ENCODE measurements around the gene FITM2. TPM values are rescaled to one million over a fixed set of nuclear protein-coding genes. Genes with fewer than 3 reads are reported as not detected.

Gene FITM2
- total and polyA plus RNA-seq, 2 donors (not counting 1 experiment from before 2014, with no cell fraction given) = 2.0 to 4.3 TPM

DNA sequence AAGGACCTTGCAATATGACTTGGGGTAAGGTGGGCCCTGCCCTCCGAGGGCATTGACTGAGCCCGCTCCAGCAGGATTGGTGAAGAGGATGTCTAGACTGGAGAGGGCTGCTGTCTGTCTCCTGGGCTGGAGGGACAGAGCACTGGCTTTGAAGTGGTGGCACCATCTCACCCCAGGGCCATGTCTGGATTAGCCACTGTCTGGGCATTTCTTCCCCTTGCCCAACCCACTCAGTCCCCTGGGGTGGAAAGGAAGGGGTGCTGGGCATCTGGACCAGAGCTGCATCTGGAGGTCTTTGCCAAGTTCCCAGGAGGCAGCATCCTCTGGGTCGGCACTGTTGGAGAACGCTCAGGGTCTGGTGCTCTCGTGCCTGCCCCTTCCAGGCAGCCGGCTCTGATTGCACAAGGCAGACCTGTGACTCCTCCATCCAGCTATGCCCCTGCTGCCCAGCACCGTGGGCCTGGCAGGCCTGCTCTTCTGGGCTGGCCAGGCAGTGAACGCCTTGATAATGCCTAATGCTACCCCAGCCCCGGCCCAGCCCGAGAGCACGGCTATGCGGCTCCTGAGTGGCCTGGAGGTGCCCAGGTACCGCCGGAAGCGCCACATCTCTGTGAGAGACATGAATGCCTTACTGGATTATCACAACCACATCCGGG, 25.9 kb upstream of the FITM2 start, which contains the start of gene R3HDML:
Gene R3HDML, plus strand, starts transcription at position 319 of the 656 bp plus-strand sequence. Its CDS starts 115 bp downstream, at position 434.
- Mint-ChIP-seq H3K4me3 (no peak within 1 kb of the TSS), H3K4me1 (no peaks in the 10 kb centered on the region), H3K27me3 (peaks cover 30% of the 10 kb centered on the region), H3K9me3 (ENCODE audit: insufficient read depth) (no peaks in the 10 kb centered on the region), H3K27ac (no peak within 1 kb of the TSS)
- intact Hi-C loops (cut with micrococcal nuclease) = no loop called here
- Histone ChIP-seq H3K79me2 (ENCODE audit: control insufficient read depth, insufficient read depth, low read length) (no peaks in the 10 kb centered on the region), H3K4me3 (ENCODE audit: control extremely low read depth in 1 of 5, extremely low read depth in 1 of 5, insufficient read depth in 1 of 5, low read depth in 2 of 5, low read length in 4 of 5) (no peak within 1 kb of the TSS), H4K20me1 (ENCODE audit: control insufficient read depth, insufficient read depth, low read length, poor library complexity, severe bottlenecking) (no peaks in the 10 kb centered on the region), H3K9ac (ENCODE audit: low read length) (no peak within 1 kb of the TSS), H3K4me2 (replicated peaks; ENCODE audit: low read depth, low read length, poor library complexity, severe bottlenecking) (no peak within 1 kb of the TSS), H3K27ac (ENCODE audit: low read length in 2 of 2) (no peak within 1 kb of the TSS), H3K36me3 (replicated peaks in 1 of 2; ENCODE audit: control extremely low read depth in 1 of 2, control insufficient read depth in 1 of 2, extremely low read depth in 1 of 2, insufficient read depth in 2 of 2, low read length in 1 of 2) (no peaks in the 10 kb centered on the region), H2AFZ (ENCODE audit: insufficient read depth, low read depth, low read length, poor library complexity, severe bottlenecking) (no peak within 1 kb of the TSS), H3K27me3 (replicated peaks in 1 of 4; ENCODE audit: control extremely low read depth in 1 of 4, control insufficient read depth in 3 of 4, insufficient read depth in 4 of 4, low read length in 3 of 4) (peaks cover 0 to 4% (median under 1%) of the 10 kb centered on the region in 4 experiments), H3K9me3 (ENCODE audit: control extremely low read depth in 1 of 3, control insufficient read depth in 2 of 3, insufficient read depth in 1 of 3, low read length in 2 of 3) (no peaks in the 10 kb centered on the region), H3K4me1 (ENCODE audit: control insufficient read depth in 2 of 2, insufficient read depth in 2 of 2, low read length in 2 of 2) (no peaks in the 10 kb centered on the region)
- TF ChIP-seq EZH2 (IDR thresholded peaks at IDR 0.05; ENCODE audit: borderline replicate concordance, insufficient read depth, low read depth, low read length, poor library complexity, severe bottlenecking) = no peak
- TF ChIP-seq, protein P1, sequence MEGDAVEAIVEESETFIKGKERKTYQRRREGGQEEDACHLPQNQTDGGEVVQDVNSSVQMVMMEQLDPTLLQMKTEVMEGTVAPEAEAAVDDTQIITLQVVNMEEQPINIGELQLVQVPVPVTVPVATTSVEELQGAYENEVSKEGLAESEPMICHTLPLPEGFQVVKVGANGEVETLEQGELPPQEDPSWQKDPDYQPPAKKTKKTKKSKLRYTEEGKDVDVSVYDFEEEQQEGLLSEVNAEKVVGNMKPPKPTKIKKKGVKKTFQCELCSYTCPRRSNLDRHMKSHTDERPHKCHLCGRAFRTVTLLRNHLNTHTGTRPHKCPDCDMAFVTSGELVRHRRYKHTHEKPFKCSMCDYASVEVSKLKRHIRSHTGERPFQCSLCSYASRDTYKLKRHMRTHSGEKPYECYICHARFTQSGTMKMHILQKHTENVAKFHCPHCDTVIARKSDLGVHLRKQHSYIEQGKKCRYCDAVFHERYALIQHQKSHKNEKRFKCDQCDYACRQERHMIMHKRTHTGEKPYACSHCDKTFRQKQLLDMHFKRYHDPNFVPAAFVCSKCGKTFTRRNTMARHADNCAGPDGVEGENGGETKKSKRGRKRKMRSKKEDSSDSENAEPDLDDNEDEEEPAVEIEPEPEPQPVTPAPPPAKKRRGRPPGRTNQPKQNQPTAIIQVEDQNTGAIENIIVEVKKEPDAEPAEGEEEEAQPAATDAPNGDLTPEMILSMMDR (IDR thresholded peaks at IDR 0.05) = no peak
- ChIA-PET POLR2A (no interaction called here), CTCF (no interaction called here)
- DNase-seq = no peak
- ATAC-seq (ENCODE audit: low read depth) = no peak
- 91% methylated on average over 14 of the region's 16 CpGs for WGBS (ENCODE audit: insufficient coverage)

DNA sequence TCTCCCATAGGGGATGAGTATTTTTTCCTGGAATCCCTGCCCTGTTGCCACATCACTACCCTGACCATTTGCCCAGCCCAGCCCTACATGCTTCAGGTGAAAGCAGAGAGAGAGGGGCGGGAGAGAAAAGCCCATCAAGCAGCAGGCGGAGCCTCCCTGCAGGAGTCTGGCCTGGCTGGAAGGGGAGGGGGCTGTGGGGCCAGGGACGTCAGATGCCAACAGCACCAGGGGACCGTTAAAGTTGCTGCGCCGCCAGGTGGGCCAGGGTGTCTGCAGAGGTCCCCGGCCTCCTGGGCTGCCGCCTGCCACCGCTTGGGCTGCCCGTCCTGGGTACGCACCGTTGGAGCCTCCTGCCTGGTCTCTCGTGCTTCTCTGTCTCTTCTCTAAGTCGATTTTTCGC, 25.1 kb upstream of the FITM2 start:
- ATAC-seq (ENCODE audit: low read depth) = no peak
- Mint-ChIP-seq H3K27ac (no peak overlapping the region), H3K4me3 (no peak overlapping the region), H3K4me1 (no peaks in the 10 kb centered on the region), H3K9me3 (ENCODE audit: insufficient read depth) (no peaks in the 10 kb centered on the region), H3K27me3 (peaks cover 30% of the 10 kb centered on the region)
- intact Hi-C loops (cut with micrococcal nuclease) = no loop called here
- Histone ChIP-seq H3K9ac (ENCODE audit: low read length) (no peak overlapping the region), H2AFZ (ENCODE audit: insufficient read depth, low read depth, low read length, poor library complexity, severe bottlenecking) (no peak overlapping the region), H3K36me3 (replicated peaks in 1 of 2; ENCODE audit: control extremely low read depth in 1 of 2, control insufficient read depth in 1 of 2, extremely low read depth in 1 of 2, insufficient read depth in 2 of 2, low read length in 1 of 2) (no peaks in the 10 kb centered on the region), H4K20me1 (ENCODE audit: control insufficient read depth, insufficient read depth, low read length, poor library complexity, severe bottlenecking) (no peaks in the 10 kb centered on the region), H3K4me2 (replicated peaks; ENCODE audit: low read depth, low read length, poor library complexity, severe bottlenecking) (no peak overlapping the region), H3K9me3 (ENCODE audit: control extremely low read depth in 1 of 3, control insufficient read depth in 2 of 3, insufficient read depth in 1 of 3, low read length in 2 of 3) (no peaks in the 10 kb centered on the region), H3K79me2 (ENCODE audit: control insufficient read depth, insufficient read depth, low read length) (no peaks in the 10 kb centered on the region), H3K27ac (ENCODE audit: low read length in 2 of 2) (no peak overlapping the region), H3K27me3 (replicated peaks in 1 of 4; ENCODE audit: control extremely low read depth in 1 of 4, control insufficient read depth in 3 of 4, insufficient read depth in 4 of 4, low read length in 3 of 4) (peaks cover 0 to 5% (median 2%) of the 10 kb centered on the region in 4 experiments), H3K4me3 (ENCODE audit: control extremely low read depth in 1 of 5, extremely low read depth in 1 of 5, insufficient read depth in 1 of 5, low read depth in 2 of 5, low read length in 4 of 5) (no peak overlapping the region), H3K4me1 (ENCODE audit: control insufficient read depth in 2 of 2, insufficient read depth in 2 of 2, low read length in 2 of 2) (no peaks in the 10 kb centered on the region)
- CTCF ChIA-PET = no interaction called here
- DNase-seq = no peak
- WGBS (ENCODE audit: insufficient coverage) = 40% methylated on average over 14 of the region's 15 CpGs
- TF ChIP-seq, protein P1 (IDR thresholded peaks at IDR 0.05) = no peak
- TF ChIP-seq EZH2 (IDR thresholded peaks at IDR 0.05; ENCODE audit: borderline replicate concordance, insufficient read depth, low read depth, low read length, poor library complexity, severe bottlenecking) = no peak
- POLR2A ChIA-PET = no interaction called here
